H1 (cell line): ENCODE data around the gene UBE2D2.
"Not testable (repeated sequence)": the region's sequence is repeated elsewhere in the genome, so short reads cannot be mapped to it uniquely, and the experiment has no call there.

Experiments
- BCL11A ChIP-seq, 2 experiments: IDR thresholded peaks; one replicate each; pipeline ENCODE4 v1.6.1; 2011; ENCODE audit warnings: low read depth in 2 of 2, low read length in 2 of 2, mild to moderate bottlenecking in 2 of 2
- CBX5 ChIP-seq: fragments of 300-800, 300-1000 bp; sonication (generic); IDR thresholded peaks from 2 replicates; pipeline ENCODE4 v1.7.1; 2016; ENCODE audit warnings: antibody characterized with exemption, low read length, low read depth
- CHD7 ChIP-seq: fragments of 300-600 bp; sonication (generic); IDR thresholded peaks from 2 replicates; pipeline ENCODE4 v1.7.1; 2012; ENCODE audit warnings: low read length, moderate library complexity, mild to moderate bottlenecking, inconsistent platforms; ENCODE audit not compliant: insufficient replicate concordance
- CTCF ChIP-seq, 3 experiments: IDR thresholded peaks; 1 replicate in 2 of 3; 2 replicates in 1 of 3; pipeline versions ENCODE4 v1.5.1 to v1.6.1; 2011; ENCODE audit warnings: low read length in 3 of 3, mild to moderate bottlenecking in 3 of 3, inconsistent platforms in 2 of 3, low read depth in 1 of 3, moderate library complexity in 1 of 3; ENCODE audit not compliant: insufficient read depth in 1 of 3; ENCODE audit errors: control extremely low read depth in 1 of 3
- EZH2 ChIP-seq: fragments of 200-600 bp; sonication (generic); IDR thresholded peaks from 2 replicates; pipeline ENCODE4 v1.7.1; 2012; ENCODE audit warnings: low read depth, mild to moderate bottlenecking, moderate library complexity, low read length, inconsistent platforms; ENCODE audit not compliant: severe bottlenecking
- GABPA ChIP-seq: IDR thresholded peaks from 2 replicates; pipeline ENCODE4 v1.6.1; 2011; ENCODE audit warnings: mild to moderate bottlenecking, low read length, moderate library complexity, borderline replicate concordance; ENCODE audit not compliant: insufficient read depth
- JUND ChIP-seq: IDR thresholded peaks from 2 replicates; pipeline ENCODE4 v1.6.1; 2011; ENCODE audit warnings: mild to moderate bottlenecking, improper control_type of control experiment, low read length
- MAFK ChIP-seq: IDR thresholded peaks from 2 replicates; pipeline ENCODE4 v1.6.1; 2012; ENCODE audit warnings: low read depth, mild to moderate bottlenecking, improper control_type of control experiment, low read length
- POLR2A ChIP-seq, 2 experiments: IDR thresholded peaks; 1 replicate in 1 of 2; 2 replicates in 1 of 2; pipeline ENCODE4 v1.6.1; 2011; ENCODE audit warnings: low read depth in 2 of 2, low read length in 2 of 2, mild to moderate bottlenecking in 2 of 2; ENCODE audit errors: control extremely low read depth in 1 of 2
- RBBP5 ChIP-seq: IDR thresholded peaks from 2 replicates; pipeline ENCODE4 v1.7.1; 2012; ENCODE audit warnings: low read depth, mild to moderate bottlenecking, inconsistent platforms, low read length, moderate library complexity, borderline replicate concordance
- RFX5 ChIP-seq: IDR thresholded peaks from 2 replicates; pipeline ENCODE4 v1.6.1; 2011; ENCODE audit warnings: low read depth, low read length, improper control_type of control experiment, borderline replicate concordance
- TAF1 ChIP-seq: IDR thresholded peaks from 2 replicates; pipeline ENCODE4 v1.6.1; 2011; ENCODE audit warnings: mild to moderate bottlenecking, low read depth, low read length
- TCF12 ChIP-seq: IDR thresholded peaks from 2 replicates; pipeline ENCODE4 v1.6.1; 2011; ENCODE audit warnings: low read depth, mild to moderate bottlenecking, low read length
- YY1 ChIP-seq: IDR thresholded peaks from 2 replicates; pipeline ENCODE4 v1.6.1; 2011; ENCODE audit warnings: low read depth, mild to moderate bottlenecking, low read length

- not testable (repeated sequence) for TF ChIP-seq EZH2; GABPA; POLR2A (IDR thresholded peaks at IDR 0.05; ENCODE audit: control extremely low read depth in 1 of 2, low read depth in 2 of 2, low read length in 2 of 2); CTCF (IDR thresholded peaks at IDR 0.05; ENCODE audit: control extremely low read depth in 1 of 3, insufficient read depth in 1 of 3, low read depth in 1 of 3, low read length in 3 of 3); RFX5; JUND; MAFK; YY1; TAF1; BCL11A (IDR thresholded peaks at IDR 0.05; ENCODE audit: low read depth in 2 of 2, low read length in 2 of 2); CHD7; RBBP5; CBX5; TCF12
These were observed 40.8 kb downstream of the UBE2D2 start for GRCh38 chr5:139601948-139602347.
